H1 (cell line): ENCODE results near the gene NT5C1A. TPM values are rescaled to one million over a fixed set of nuclear protein-coding genes. Genes with fewer than 3 reads are reported as not detected.

Experiments
- CEBPB ChIP-seq: IDR thresholded peaks from 2 replicates; pipeline ENCODE4 v1.6.1; 2012; ENCODE audit warnings: low read depth, low read length
- GTF2F1 ChIP-seq: IDR thresholded peaks from 2 replicates; pipeline ENCODE4 v1.6.1; 2012; ENCODE audit warnings: low read depth, low read length, improper control_type of control experiment, borderline replicate concordance
- RNF2 ChIP-seq: fragments of 200-900, 300-1000 bp; sonication (generic); IDR thresholded peaks from 2 replicates; pipeline ENCODE4 v1.7.1; 2016; ENCODE audit warnings: borderline replicate concordance, low read depth, mild to moderate bottlenecking, antibody characterized with exemption, low read length; ENCODE audit not compliant: poor library complexity, severe bottlenecking; ENCODE audit errors: missing control alignments
- SIX5 ChIP-seq: IDR thresholded peaks from 2 replicates; pipeline ENCODE4 v1.6.1; 2011; ENCODE audit warnings: mild to moderate bottlenecking, low read depth, low read length
- polyA plus RNA-seq, 7 experiments: library from polyadenylated mRNA; depleted of rRNA in 3 of 7; stranded (reverse) in 5 of 7; unstranded in 2 of 7; fragments of >200 nt in 5 of 7; fragments of 200-250 nt in 2 of 7; gene quantifications; 1 replicate in 5 of 7; 2 replicates in 1 of 7; 4 replicates in 1 of 7; pipeline versions ENCODE4 v1.2.1 to v1.2.3, GENCODE V29; 2011 to 2013; ENCODE audit warnings: missing spikeins in 2 of 7, mixed read lengths in 2 of 7
- total RNA-seq: library from RNA; stranded (reverse); fragmentation: NEBNext Ultra II Directional; extraction: Animal tissue kit (Norgen Biotek cat#: 25700); gene quantifications from 2 replicates; pipeline ENCODE4 v1.2.1, GENCODE V29; 2021
- TF ChIP-seq, protein P1 (sequence below): IDR thresholded peaks from 2 replicates; pipeline ENCODE4 v1.6.1; 2012; ENCODE audit warnings: low read length, inconsistent platforms

The NT5C1A gene
- total and polyA plus RNA-seq, 2 of the 8 experiments (the other 6 are each of a cell fraction or from before 2014, with no cell fraction given), result not detected

DNA sequence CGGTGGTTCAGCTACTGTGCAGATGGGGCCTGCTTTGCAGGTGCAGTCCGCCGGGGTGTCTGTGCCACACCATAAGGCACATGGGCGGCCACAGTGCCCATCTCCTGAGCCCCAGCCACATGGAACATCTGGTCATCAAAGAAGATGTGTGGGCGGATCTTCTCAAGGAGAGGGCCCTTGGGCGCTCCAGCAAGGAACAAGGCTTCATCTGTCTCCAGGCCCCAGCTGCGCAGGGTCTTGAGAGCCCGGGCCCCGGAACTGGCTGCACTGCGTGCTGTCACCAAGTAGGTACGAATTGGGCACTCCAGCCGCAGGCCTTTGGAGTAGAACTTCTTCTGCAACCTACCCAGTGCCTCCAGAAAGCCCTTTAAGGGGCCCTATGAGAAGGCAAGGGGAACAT is 12.8 kb downstream of the NT5C1A start (continued):
- TF ChIP-seq RNF2 (no peak), CEBPB (no peak), SIX5 (no peak), GTF2F1 (no peak)
- TF ChIP-seq, protein P1, sequence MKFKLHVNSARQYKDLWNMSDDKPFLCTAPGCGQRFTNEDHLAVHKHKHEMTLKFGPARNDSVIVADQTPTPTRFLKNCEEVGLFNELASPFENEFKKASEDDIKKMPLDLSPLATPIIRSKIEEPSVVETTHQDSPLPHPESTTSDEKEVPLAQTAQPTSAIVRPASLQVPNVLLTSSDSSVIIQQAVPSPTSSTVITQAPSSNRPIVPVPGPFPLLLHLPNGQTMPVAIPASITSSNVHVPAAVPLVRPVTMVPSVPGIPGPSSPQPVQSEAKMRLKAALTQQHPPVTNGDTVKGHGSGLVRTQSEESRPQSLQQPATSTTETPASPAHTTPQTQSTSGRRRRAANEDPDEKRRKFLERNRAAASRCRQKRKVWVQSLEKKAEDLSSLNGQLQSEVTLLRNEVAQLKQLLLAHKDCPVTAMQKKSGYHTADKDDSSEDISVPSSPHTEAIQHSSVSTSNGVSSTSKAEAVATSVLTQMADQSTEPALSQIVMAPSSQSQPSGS, result no peak
